GOT3 (cell line): ENCODE results near the gene SPTBN4.
"Not testable (repeated sequence)": the region's sequence is repeated elsewhere in the genome, so short reads cannot be mapped to it uniquely, and the experiment has no call there.

Experiments used
- DNase-seq: peaks from one replicate; lab custom pipeline; 2025; ENCODE audit warnings: mixed read lengths; lab: John Stamatoyannopoulos, UW

Gene SPTBN4

GRCh38 chr19:40530091-40530901 is 63.5 kb downstream of the SPTBN4 start:
- DNase-seq = no peak

GRCh38 chr19:40533508-40533907 is 66.7 kb downstream of the SPTBN4 start:
- no peak for DNase-seq

- DNase-seq = no peak
Measured at GRCh38 chr19:40534148-40534547, 67.3 kb downstream of the SPTBN4 start.

GRCh38 chr19:40539070-40539469 is 72.3 kb downstream of the SPTBN4 start:
- DNase-seq = no peak

GRCh38 chr19:40542202-40542859 is 75.5 kb downstream of the SPTBN4 start:
- no peak for DNase-seq

- DNase-seq = no peak
Measured at GRCh38 chr19:40543029-40543597, 76.3 kb downstream of the SPTBN4 start.

- not testable (repeated sequence) for DNase-seq
Measured at GRCh38 chr19:40546153-40546841, 79.5 kb downstream of the SPTBN4 start.

GRCh38 chr19:40547190-40547589 is 80.4 kb downstream of the SPTBN4 start:
- DNase-seq = not testable (repeated sequence)

- no peak for DNase-seq
Measured at GRCh38 chr19:40547836-40548235, 81.0 kb downstream of the SPTBN4 start.

- DNase-seq = no peak
Measured at GRCh38 chr19:40549007-40549708, 82.4 kb downstream of the SPTBN4 start.

GRCh38 chr19:40550951-40551350 is 84.2 kb downstream of the SPTBN4 start:
- no peak for DNase-seq

- no peak for DNase-seq
Measured at GRCh38 chr19:40552848-40553247, 86.0 kb downstream of the SPTBN4 start.

- DNase-seq = no peak
Measured at GRCh38 chr19:40553885-40554857, 87.4 kb downstream of the SPTBN4 start.

- no peak for DNase-seq
Measured at GRCh38 chr19:40555978-40556689, 89.3 kb downstream of the SPTBN4 start.

GRCh38 chr19:40556953-40557530 is 90.2 kb downstream of the SPTBN4 start:
- DNase-seq = no peak

GRCh38 chr19:40559394-40559793 is 92.6 kb downstream of the SPTBN4 start:
- no peak for DNase-seq

GRCh38 chr19:40560092-40560507 is 93.3 kb downstream of the SPTBN4 start:
- DNase-seq = no peak

GRCh38 chr19:40561947-40562346 is 95.1 kb downstream of the SPTBN4 start:
- DNase-seq = no peak

GRCh38 chr19:40564535-40564934 is 97.7 kb downstream of the SPTBN4 start:
- DNase-seq = not testable (repeated sequence)

- DNase-seq = no peak
Measured at GRCh38 chr19:40565355-40565754, 98.6 kb downstream of the SPTBN4 start.
